ENCODE results near the gene TSPAN14. TPM values are rescaled to one million over a fixed set of nuclear protein-coding genes. Genes with fewer than 3 reads are reported as not detected.
"Not testable (repeated sequence)": the region's sequence is repeated elsewhere in the genome, so short reads cannot be mapped to it uniquely, and the experiment has no call there.

Gene TSPAN14
- total RNA-seq, 1 experiment from 2014 or later: 73.5 TPM

- Mint-ChIP-seq H3K27me3 (ENCODE audit: low read depth) (peaks cover 22% of the 10 kb centered on the region), H3K9me3 (no peaks in the 10 kb centered on the region), H3K4me3 (peak overlapping the region; percentile 57; the same call in 1 of the 2 replicates), H3K27ac (no peak overlapping the region), H3K4me1 (peaks cover 70% of the 10 kb centered on the region), H3K36me3 (no peaks in the 10 kb centered on the region)
- no peak for TF ChIP-seq RELA (CRISPR knock-in tag; IDR thresholded peaks at IDR 0.05; ENCODE audit: borderline replicate concordance)
- TF ChIP-seq ZNF671 (CRISPR knock-in tag; IDR thresholded peaks at IDR 0.05): no peak
- no peak for TF ChIP-seq ELF4 (CRISPR knock-in tag; IDR thresholded peaks at IDR 0.05; ENCODE audit: low read depth)
- no peak for TF ChIP-seq USF1 (CRISPR knock-in tag; IDR thresholded peaks at IDR 0.05)
- no peak for TF ChIP-seq JAZF1 (CRISPR knock-in tag; IDR thresholded peaks at IDR 0.05)
- TF ChIP-seq IRF1 (CRISPR knock-in tag; IDR thresholded peaks at IDR 0.05): no peak
- no peak for TF ChIP-seq JUN (CRISPR knock-in tag; IDR thresholded peaks at IDR 0.05)
- TF ChIP-seq FOXP1 (CRISPR knock-in tag; IDR thresholded peaks at IDR 0.05; ENCODE audit: borderline replicate concordance): no peak
- TF ChIP-seq ZSCAN18 (CRISPR knock-in tag; IDR thresholded peaks at IDR 0.05): no peak
- TF ChIP-seq SOX15 (CRISPR knock-in tag; IDR thresholded peaks at IDR 0.05): no peak
- no peak for TF ChIP-seq ATF2 (CRISPR knock-in tag; IDR thresholded peaks at IDR 0.05; ENCODE audit: borderline replicate concordance, low read depth)
- TF ChIP-seq ATF3 (CRISPR knock-in tag; conservative IDR thresholded peaks at IDR 0.05): no peak
- ATAC-seq (no peak), DNase-seq (ENCODE audit: low spot score) (no peak)
- POLR2A ChIA-PET: no interaction called here
- CTCF ChIA-PET: no interaction called here
Observed at GRCh38 chr10:80415734-80416478, 38.2 kb upstream of the TSPAN14 start.

- Mint-ChIP-seq H3K36me3 (peaks cover 3% of the 10 kb centered on the region), H3K27me3 (ENCODE audit: low read depth) (peaks cover 22% of the 10 kb centered on the region), H3K9me3 (no peaks in the 10 kb centered on the region), H3K27ac (no peak overlapping the region), H3K4me3 (peak overlapping the region; percentile 57), H3K4me1 (peaks cover 68% of the 10 kb centered on the region)
- TF ChIP-seq NFE2L1 (CRISPR knock-in tag; IDR thresholded peaks at IDR 0.05) (no peak), HMGA2 (CRISPR knock-in tag; IDR thresholded peaks at IDR 0.05) (no peak), USF2 (CRISPR knock-in tag; IDR thresholded peaks at IDR 0.05) (no peak), ZNF423 (CRISPR knock-in tag; IDR thresholded peaks at IDR 0.05) (no peak), ZBTB43 (CRISPR knock-in tag; IDR thresholded peaks at IDR 0.05) (no peak), USF1 (CRISPR knock-in tag; IDR thresholded peaks at IDR 0.05) (no peak), ATF2 (CRISPR knock-in tag; IDR thresholded peaks at IDR 0.05; ENCODE audit: borderline replicate concordance, low read depth) (no peak), TP53 (CRISPR knock-in tag; IDR thresholded peaks at IDR 0.05) (no peak), ZBTB21 (CRISPR knock-in tag; IDR thresholded peaks at IDR 0.05; ENCODE audit: borderline replicate concordance) (no peak)
- ATAC-seq (no peak), DNase-seq (ENCODE audit: low spot score) (peak; percentile 22)
- ChIA-PET POLR2A (no interaction called here), CTCF (interaction anchor here (0.6 kb wide), 1 partner anchor 89 kb away, joined by 3 read pairs; no protein-coding TSS in a partner anchor)
Observed at GRCh38 chr10:80416479-80417098, 37.5 kb upstream of the TSPAN14 start.

GRCh38 chr10:80417256-80417655, 36.9 kb upstream of the TSPAN14 start:
- peak overlapping the region; percentile 57 for H3K4me3 Mint-ChIP-seq
- peak overlapping the region; percentile 24; the same call in 1 of the 2 replicates for H3K27ac Mint-ChIP-seq
- DNase-seq (ENCODE audit: low spot score); H3K36me3 Mint-ChIP-seq; POLR2A ChIA-PET; ATAC-seq; H3K9me3 Mint-ChIP-seq: not testable (repeated sequence)
- CTCF ChIA-PET: interaction anchor here (0.6 kb wide), 1 partner anchor 88 kb away, joined by 3 read pairs; no protein-coding TSS in a partner anchor
- H3K27me3 Mint-ChIP-seq (ENCODE audit: low read depth): peaks cover 22% of the 10 kb centered on the region
- H3K4me1 Mint-ChIP-seq: peaks cover 68% of the 10 kb centered on the region

All from WTC11 (cell line).